MCF 10A (cell line): ENCODE results near the gene CFAP299. TPM values are rescaled to one million over a fixed set of nuclear protein-coding genes. Genes with fewer than 3 reads are reported as not detected.

ENCODE experiments used
- BruUV-seq: library from RNA; stranded (reverse); fragments of 400-500 nt; replicated peaks from 2 replicates; lab custom pipeline; 2021; lab: Mats Ljungman, UMichigan
- CTCF ChIA-PET: fragments of 300-600 bp; sonication (Branson Sonifier 250); formaldehyde crosslinking; extraction: SDS; loops from one replicate; lab custom pipeline; 2021; ENCODE audit warnings: antibody characterized with exemption, inconsistent platforms; lab: Yijun Ruan, JAX
- POLR2A ChIA-PET: fragments of 300-600, 350-650 bp; sonication (Branson Sonifier 250); formaldehyde crosslinking; extraction: SDS; loops from one replicate; lab custom pipeline; 2020; ENCODE audit warnings: antibody characterized with exemption, inconsistent platforms; lab: Yijun Ruan, JAX
- DNase-seq: peaks from one replicate; pipeline ENCODE4 v3.0.0-alpha.2; 2018; ENCODE audit not compliant: unreplicated experiment
- H3K27ac Mint-ChIP-seq: one replicate; pipeline ENCODE4 v1.8.0; 2022; ENCODE audit warnings: mild to moderate bottlenecking, low read depth, mixed read lengths; ENCODE audit not compliant: unreplicated experiment
- H3K27me3 Mint-ChIP-seq: one replicate; pipeline ENCODE4 v1.8.0; 2022; ENCODE audit warnings: mixed read lengths; ENCODE audit not compliant: insufficient read depth, unreplicated experiment
- H3K36me3 Mint-ChIP-seq: one replicate; pipeline ENCODE4 v1.8.0; 2022; ENCODE audit warnings: mild to moderate bottlenecking, moderate library complexity, mixed read lengths; ENCODE audit not compliant: insufficient read depth, unreplicated experiment
- H3K4me1 Mint-ChIP-seq: one replicate; pipeline ENCODE4 v1.8.0; 2022; ENCODE audit warnings: mixed read lengths; ENCODE audit not compliant: insufficient read depth, unreplicated experiment
- H3K4me3 Mint-ChIP-seq: one replicate; pipeline ENCODE4 v1.8.0; 2022; ENCODE audit warnings: mild to moderate bottlenecking, moderate library complexity, mixed read lengths; ENCODE audit not compliant: unreplicated experiment
- H3K9me3 Mint-ChIP-seq: one replicate; pipeline ENCODE4 v1.8.0; 2022; ENCODE audit warnings: mixed read lengths; ENCODE audit not compliant: unreplicated experiment
- intact Hi-C: fragments of 100-400 bp; cut with micrococcal nuclease; formaldehyde crosslinking; loops from 2 replicates; pipeline ENCODE4 v1.14.1; 2022
- total RNA-seq: library from RNA; stranded (reverse); gene quantifications from 2 replicates; pipeline ENCODE4 v1.2.3, GENCODE V29; 2022
- TF ChIP-seq, protein P1 (sequence below): fragments of 200-600 bp; IDR thresholded peaks from one replicate; pipeline ENCODE4 v1.8.0; 2022; ENCODE audit warnings: antibody characterized with exemption, mild to moderate bottlenecking; ENCODE audit not compliant: unreplicated experiment

CFAP299 gene
- total RNA-seq, 1 experiment from 2014 or later: 0.33 TPM

DNA sequence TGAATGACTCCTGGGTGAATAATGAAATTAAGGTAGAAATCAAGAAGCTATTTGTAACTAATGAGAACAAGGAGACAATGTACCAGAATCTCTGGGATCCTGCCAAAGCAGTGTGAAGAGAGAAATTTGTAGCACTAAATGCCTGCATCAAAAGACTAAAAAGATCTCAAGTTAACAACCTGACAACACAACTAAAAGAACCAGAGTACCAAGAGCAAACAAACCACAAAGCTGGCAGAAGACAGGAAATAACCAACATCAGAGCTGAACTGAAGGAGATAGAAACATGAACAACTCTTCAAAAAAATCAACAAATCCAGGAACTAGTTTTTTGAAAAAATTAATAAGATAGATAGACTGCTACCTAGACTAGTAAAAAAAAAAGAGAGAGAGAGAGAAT lies 8.4 kb downstream of the CFAP299 start:
- TF ChIP-seq, protein P1, sequence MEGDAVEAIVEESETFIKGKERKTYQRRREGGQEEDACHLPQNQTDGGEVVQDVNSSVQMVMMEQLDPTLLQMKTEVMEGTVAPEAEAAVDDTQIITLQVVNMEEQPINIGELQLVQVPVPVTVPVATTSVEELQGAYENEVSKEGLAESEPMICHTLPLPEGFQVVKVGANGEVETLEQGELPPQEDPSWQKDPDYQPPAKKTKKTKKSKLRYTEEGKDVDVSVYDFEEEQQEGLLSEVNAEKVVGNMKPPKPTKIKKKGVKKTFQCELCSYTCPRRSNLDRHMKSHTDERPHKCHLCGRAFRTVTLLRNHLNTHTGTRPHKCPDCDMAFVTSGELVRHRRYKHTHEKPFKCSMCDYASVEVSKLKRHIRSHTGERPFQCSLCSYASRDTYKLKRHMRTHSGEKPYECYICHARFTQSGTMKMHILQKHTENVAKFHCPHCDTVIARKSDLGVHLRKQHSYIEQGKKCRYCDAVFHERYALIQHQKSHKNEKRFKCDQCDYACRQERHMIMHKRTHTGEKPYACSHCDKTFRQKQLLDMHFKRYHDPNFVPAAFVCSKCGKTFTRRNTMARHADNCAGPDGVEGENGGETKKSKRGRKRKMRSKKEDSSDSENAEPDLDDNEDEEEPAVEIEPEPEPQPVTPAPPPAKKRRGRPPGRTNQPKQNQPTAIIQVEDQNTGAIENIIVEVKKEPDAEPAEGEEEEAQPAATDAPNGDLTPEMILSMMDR: no peak
- no peak overlapping the region for H3K27ac Mint-ChIP-seq
- DNase-seq: no peak
- H3K4me1 Mint-ChIP-seq: no peaks in the 10 kb centered on the region
- H3K27me3 Mint-ChIP-seq: no peaks in the 10 kb centered on the region
- POLR2A ChIA-PET: no interaction called here
- H3K9me3 Mint-ChIP-seq: peaks cover 23% of the 10 kb centered on the region
- BruUV-seq: no TSS peak
- intact Hi-C loops: no loop called here
- CTCF ChIA-PET: no interaction called here
- H3K36me3 Mint-ChIP-seq: peaks cover 6% of the 10 kb centered on the region
- H3K4me3 Mint-ChIP-seq: no peak overlapping the region

- Mint-ChIP-seq H3K36me3 (no peaks in the 10 kb centered on the region), H3K27me3 (peaks cover 23% of the 10 kb centered on the region), H3K4me1 (no peaks in the 10 kb centered on the region), H3K9me3 (no peaks in the 10 kb centered on the region), H3K4me3 (no peak overlapping the region), H3K27ac (no peak overlapping the region)
- CTCF ChIA-PET: interaction anchor here (0.6 to 1.6 kb wide), 6 partner anchors 627 to 1407 kb away, joined by 3 to 11 read pairs (median 4); no protein-coding TSS in a partner anchor
- intact Hi-C loops: loop anchor here (10.0 kb wide), 1 partner anchor 385 kb away; no protein-coding TSS in a partner anchor
- TF ChIP-seq, protein P1: no peak
- no TSS peak for BruUV-seq
- no peak for DNase-seq
- POLR2A ChIA-PET: no interaction called here
Observed at GRCh38 chr4:80360084-80360483, 24.6 kb downstream of the CFAP299 start.

GRCh38 chr4:80360900-80361299 lies 25.4 kb downstream of the CFAP299 start:
- H3K27me3 Mint-ChIP-seq: peaks cover 23% of the 10 kb centered on the region
- H3K36me3 Mint-ChIP-seq: no peaks in the 10 kb centered on the region
- BruUV-seq: no TSS peak
- TF ChIP-seq, protein P1: no peak
- no peak for DNase-seq
- H3K27ac Mint-ChIP-seq: no peak overlapping the region
- CTCF ChIA-PET: interaction anchor here (0.7 to 1.5 kb wide), 4 partner anchors 41 to 709 kb away, joined by 3 to 8 read pairs (median 4); no protein-coding TSS in a partner anchor
- intact Hi-C loops: loop anchor here (1.0 to 10.0 kb wide), 2 partner anchors 384 to 691 kb away; no protein-coding TSS in a partner anchor
- H3K9me3 Mint-ChIP-seq: no peaks in the 10 kb centered on the region
- POLR2A ChIA-PET: no interaction called here
- peaks cover under 1% of the 10 kb centered on the region for H3K4me1 Mint-ChIP-seq
- no peak overlapping the region for H3K4me3 Mint-ChIP-seq

GRCh38 chr4:80361329-80361900 lies 25.9 kb downstream of the CFAP299 start:
- BruUV-seq: no TSS peak
- H3K36me3 Mint-ChIP-seq: no peaks in the 10 kb centered on the region
- H3K4me1 Mint-ChIP-seq: peaks cover 5% of the 10 kb centered on the region
- ChIA-PET CTCF (interaction anchor here (0.7 to 5.3 kb wide), 9 partner anchors 32 to 724 kb away, joined by 3 to 189 read pairs (median 3); no protein-coding TSS in a partner anchor), POLR2A (no interaction called here)
- no peak overlapping the region for H3K4me3 Mint-ChIP-seq
- peaks cover 23% of the 10 kb centered on the region for H3K27me3 Mint-ChIP-seq
- TF ChIP-seq, protein P1: peak; percentile 43
- DNase-seq: peak; percentile 54
- H3K27ac Mint-ChIP-seq: no peak overlapping the region
- no peaks in the 10 kb centered on the region for H3K9me3 Mint-ChIP-seq
- intact Hi-C loops: loop anchor here (1.0 to 10.0 kb wide), 2 partner anchors 383 to 691 kb away; no protein-coding TSS in a partner anchor
